GM12891 (cell line): ENCODE measurements around the gene TENM3.

ENCODE experiments used
- POLR2A ChIP-seq: IDR thresholded peaks from 2 replicates; pipeline ENCODE4 v1.6.1; 2011; ENCODE audit warnings: low read depth, low read length, control low read depth
- POLR2AphosphoS5 ChIP-seq: IDR thresholded peaks from 2 replicates; pipeline ENCODE4 v1.6.1; 2011; ENCODE audit warnings: low read depth, low read length, control low read depth
- SPI1 ChIP-seq: IDR thresholded peaks from 2 replicates; pipeline ENCODE4 v1.6.1; 2011; ENCODE audit warnings: low read depth, low read length, control low read depth
- TAF1 ChIP-seq: IDR thresholded peaks from 2 replicates; pipeline ENCODE4 v1.6.1; 2011; ENCODE audit warnings: low read depth, low read length, control low read depth

DNA sequence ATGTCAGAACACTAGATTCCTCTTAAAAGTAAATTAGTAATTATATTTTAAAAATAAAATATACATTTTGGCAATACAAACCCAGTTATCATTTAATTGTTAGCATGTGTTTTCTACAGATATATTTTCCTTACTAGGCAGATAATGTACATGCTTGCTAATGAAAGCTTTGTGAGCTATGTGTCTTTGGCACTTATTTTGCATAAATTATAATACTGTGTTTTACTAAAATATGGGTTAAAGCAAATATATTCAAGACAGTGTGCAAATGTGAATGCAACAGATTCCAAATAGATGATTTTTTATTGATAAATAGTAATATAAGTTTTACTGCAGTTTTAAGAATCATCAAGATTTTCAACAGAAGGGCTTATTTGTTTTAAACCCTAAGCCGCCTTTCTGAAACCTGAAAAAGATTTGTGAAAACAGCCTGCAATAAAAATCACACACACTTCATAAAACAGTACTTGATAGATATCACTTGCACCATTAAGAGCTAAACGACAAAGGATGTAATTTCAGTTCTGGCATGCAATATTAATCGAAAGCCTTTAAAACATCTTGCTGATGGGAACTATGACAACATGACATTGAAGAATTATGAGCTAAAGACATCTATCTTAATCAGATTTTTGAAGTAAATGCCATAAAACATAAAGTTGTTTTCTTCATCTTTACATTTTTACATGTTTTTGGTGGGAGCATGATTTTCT, 340.7 kb downstream of the TENM3 start:
- TF ChIP-seq POLR2A, result no peak
- no peak for TF ChIP-seq TAF1
- TF ChIP-seq POLR2AphosphoS5, result no peak
- no peak for TF ChIP-seq SPI1
